Fibroblast of skin of back (primary cell): ENCODE results near the gene LRTM1. TPM values are rescaled to one million over a fixed set of nuclear protein-coding genes. Genes with fewer than 3 reads are reported as not detected.

ENCODE experiments used
- DNase-seq: peaks from one replicate; pipeline ENCODE4 v3.0.0-alpha.2; 2013
- polyA plus RNA-seq, 2 experiments: library from polyadenylated mRNA; unstranded; fragments of 120-200 nt; gene quantifications; one replicate each; pipeline ENCODE4 v1.2.1, GENCODE V29; 2013; ENCODE audit not compliant: insufficient read length in 2 of 2

The LRTM1 gene
- 0.18 TPM for polyA plus RNA-seq (2013, experiment 1 of 2; ENCODE audit: insufficient read length)
- 0.29 TPM for polyA plus RNA-seq (2013, experiment 2 of 2; ENCODE audit: insufficient read length)

GRCh38 chr3:54928046-54928770 lies at the start of gene LRTM1:
TSS of gene LRTM1 (minus strand) at chr3:54928059. CDS start at chr3:54927911, 148 bp downstream.
- DNase-seq = no peak

DNA sequence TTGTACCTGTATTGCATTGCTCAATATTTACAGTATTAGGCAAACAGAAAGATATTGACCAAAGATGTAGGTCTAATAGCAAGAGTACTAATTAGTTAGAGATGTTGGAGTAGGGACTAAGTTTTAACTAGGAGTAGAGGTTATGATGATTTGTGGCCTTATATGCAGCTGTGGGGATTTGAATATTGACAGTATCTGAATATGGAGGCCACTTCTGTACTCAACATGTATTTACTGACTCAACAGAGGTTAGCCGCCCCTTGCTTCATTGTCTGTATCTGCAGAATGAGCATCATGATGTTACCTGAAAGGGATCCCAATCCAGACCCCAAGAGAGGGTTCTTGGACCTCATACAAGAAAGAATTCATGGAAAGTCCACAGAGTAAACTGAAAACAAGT lies 49.6 kb upstream of the LRTM1 start:
- DNase-seq = no peak

GRCh38 chr3:54970895-54971294 lies 43.0 kb upstream of the LRTM1 start:
- DNase-seq = peak; percentile 72

- DNase-seq = peak; percentile 31
Measured at GRCh38 chr3:54969652-54970051, 41.8 kb upstream of the LRTM1 start.

DNA sequence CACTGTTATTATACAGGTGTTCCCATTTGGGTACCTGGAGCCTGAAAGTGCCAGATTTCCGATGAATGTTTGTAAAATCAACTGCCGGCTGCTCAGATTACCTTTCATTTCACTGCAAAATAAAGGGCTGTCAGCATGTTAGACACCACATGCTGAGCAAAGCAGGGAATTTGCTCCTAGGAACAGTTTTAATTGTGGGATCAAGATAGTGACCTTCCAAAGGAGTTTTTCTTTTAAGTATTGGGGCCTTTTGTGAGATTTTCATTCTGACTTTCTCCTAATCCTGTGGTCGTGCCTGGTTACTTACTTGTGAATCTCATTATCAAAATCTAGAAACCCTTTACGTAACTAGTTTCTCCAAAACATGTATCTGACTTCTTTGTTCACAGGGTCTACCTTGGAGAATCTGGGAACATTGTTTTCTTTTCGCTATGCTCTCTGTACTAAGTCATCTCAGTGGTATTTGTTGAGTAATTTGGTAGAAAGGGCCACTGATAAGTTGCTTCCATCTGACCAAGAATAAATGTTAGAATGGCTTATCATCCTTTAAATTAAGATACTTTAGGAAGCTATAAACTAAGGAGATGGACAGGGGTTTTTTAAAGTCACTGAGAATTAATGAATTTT lies 40.8 kb upstream of the LRTM1 start:
- peak; percentile 90 for DNase-seq

DNA sequence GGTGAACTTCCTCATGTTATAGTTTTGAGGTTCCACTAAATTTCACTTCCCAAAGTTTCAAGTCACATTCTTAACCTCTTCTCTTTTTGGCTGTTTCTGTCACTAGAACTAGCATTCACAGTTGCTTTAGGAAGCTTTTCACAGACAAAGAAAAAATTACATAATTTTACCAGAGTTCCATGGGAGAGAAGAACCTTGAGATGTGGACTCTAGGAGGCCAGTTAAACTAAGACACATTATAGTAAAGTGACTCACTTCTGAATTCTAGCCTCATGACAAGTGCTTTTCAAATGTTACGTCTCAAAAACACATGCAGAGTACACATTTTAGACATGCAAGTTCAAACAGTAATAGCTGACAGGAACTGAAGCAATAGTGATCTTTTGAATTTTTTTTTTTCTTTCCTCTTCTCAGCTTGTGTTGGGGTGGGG lies 39.9 kb upstream of the LRTM1 start:
- peak; percentile 93 for DNase-seq

DNA sequence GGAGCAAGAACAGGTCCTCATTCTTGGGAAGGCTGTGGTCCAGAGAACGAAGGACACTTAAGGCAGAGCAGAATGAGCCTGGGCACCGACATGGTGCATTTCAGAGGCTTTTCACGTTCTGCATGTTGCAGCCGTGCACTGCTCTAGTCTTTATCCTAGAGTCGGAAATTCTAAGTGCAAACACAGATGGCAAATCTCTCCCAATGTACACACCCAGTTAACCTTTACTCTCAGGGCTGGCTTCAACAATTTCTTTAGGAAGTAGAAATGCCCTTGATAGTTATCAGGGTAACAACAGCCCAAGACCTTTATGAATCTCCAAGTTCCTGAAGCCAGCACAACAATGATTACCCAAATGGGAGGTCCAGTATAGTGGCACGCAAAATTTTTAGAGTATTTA lies 39.1 kb upstream of the LRTM1 start:
- DNase-seq = no peak

DNA sequence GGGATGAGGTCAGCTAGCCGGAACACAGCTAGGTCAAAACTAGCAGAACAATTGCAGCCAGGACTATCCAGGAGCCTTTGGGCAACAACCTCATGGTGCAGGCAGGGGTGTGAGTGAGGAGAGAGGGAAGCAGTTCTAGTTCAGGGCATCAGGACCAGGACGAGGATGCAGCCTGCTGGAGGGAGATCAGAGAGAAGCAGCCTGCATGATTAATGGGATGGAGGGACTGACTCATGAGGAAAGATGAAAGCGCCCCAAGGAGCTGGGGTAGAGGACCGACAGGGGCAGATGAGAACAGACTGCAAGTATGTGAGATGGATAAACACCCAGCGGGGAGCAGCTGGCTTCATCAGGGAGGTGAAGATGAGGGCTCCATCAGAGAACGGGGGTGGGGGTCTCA lies 37.9 kb upstream of the LRTM1 start:
- DNase-seq = peak; percentile 95

DNA sequence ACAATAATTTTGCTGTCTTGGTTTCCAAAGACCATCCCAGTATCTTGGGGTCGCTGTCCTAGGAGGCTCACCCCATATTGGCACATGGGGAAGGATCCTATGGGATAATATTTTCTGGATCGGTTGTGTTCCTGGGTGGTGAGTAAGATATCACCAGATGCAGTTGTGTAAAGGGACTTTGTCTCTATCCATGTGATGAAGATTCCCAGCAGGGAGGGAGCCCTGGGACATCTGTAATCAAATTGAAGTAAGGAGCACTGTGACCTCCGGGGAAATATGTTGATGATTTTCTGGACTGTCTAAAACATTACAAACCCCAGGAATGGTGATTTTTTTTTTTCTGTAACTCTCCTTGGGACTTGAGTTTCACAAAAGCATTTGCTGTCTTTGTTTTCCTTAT lies 36.2 kb upstream of the LRTM1 start:
- DNase-seq = no peak

DNA sequence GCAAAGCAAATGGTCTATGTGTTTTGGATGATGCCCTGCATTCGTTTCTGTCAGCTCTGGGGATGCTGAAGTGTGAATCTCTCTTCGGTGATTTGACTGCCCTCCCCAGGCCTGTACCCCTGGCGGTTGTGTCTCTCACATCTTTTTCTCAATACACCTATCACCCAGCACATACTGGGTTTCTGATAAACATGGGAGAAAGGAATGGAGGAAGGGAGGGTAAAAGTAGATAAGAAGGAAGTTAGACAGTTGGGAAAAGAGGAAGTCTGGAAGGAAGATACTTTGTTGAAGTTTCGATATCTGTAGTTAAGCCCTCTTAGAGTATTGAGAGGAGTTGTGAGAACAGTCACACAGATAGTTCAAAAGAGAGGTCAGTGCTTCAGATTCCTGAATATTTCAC lies 35.8 kb upstream of the LRTM1 start:
- no peak for DNase-seq

DNA sequence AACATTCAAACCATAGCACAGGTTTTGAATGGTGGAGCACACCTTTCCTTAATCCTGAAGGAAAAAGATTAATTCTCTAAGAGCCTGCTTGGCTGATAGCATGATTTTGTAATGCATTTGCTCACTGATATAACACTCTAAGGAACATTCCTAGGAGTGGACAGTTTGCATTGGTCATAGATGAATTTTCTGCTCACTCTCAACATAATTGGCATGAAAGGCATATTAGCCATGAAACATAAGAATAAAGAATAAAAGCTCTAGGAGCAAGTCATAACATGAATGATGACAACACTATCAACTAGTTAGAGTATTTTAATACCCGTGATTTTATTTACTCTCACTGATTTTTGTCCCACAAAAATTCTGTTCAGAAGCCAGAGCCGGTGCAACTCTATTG lies 34.3 kb upstream of the LRTM1 start:
- no peak for DNase-seq

GRCh38 chr3:54960701-54961100 lies 32.8 kb upstream of the LRTM1 start:
- DNase-seq = peak; percentile 81

GRCh38 chr3:54960082-54960481 lies 32.2 kb upstream of the LRTM1 start:
- peak; percentile 75 for DNase-seq

DNA sequence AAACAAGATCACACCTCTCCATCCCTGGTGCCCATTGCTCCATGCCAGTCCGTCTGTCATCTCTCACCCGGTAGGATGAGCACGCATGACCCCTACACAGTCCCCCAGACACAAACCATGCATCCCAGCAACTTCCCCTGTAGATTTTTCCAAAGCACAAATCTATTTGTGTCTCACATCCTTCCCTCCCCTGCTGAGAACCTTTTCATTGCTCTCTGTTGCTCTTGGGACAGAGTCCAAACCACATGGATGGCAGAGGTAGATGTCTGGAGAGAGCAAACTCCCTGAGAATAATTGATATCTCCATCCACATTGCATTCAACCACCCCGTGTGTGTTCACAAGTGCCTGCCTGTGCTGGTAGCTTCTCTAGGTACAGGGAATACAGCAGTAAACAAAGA lies 29.9 kb upstream of the LRTM1 start:
- peak; percentile 56 for DNase-seq

- DNase-seq = no peak
Measured at GRCh38 chr3:54955941-54956340, 28.1 kb upstream of the LRTM1 start.

- DNase-seq = no peak
Measured at GRCh38 chr3:54955496-54955895, 27.6 kb upstream of the LRTM1 start.

GRCh38 chr3:54954521-54954920 lies 26.7 kb upstream of the LRTM1 start:
- DNase-seq = peak; percentile 72

GRCh38 chr3:54954022-54954421 lies 26.2 kb upstream of the LRTM1 start:
- DNase-seq = peak; percentile 91

- DNase-seq = peak; percentile 91
Measured at GRCh38 chr3:54951405-54951804, 23.5 kb upstream of the LRTM1 start.

DNA sequence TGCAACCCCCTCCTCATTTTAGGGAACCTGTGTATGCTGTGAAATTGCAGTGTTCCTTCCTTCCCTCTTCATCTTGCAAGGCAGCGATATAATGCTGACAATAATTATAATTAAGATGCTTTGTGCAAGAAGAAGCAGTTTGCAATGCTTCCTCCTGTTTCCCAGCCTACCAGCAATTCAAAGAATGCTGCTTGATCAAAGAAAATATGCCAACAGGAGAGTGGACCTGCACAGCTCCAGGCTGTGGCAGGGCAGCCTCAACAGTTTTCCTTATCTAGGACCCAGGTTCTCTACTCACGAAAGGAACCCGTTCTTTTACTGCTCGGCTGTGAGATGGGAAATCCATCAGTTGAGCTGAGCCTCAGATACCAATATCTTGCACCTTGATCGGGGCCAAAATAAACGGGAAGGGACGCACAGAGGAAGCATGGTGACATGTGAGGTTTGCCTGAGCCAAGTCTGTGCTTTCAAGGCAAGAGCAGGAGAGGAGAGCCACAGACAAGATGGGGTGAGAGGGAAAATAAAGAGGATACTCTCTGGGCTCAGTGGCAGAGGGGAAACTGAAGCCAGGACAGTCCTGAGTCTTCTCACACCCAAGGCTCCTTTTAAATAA lies 22.6 kb upstream of the LRTM1 start:
- no peak for DNase-seq

GRCh38 chr3:54949491-54950044 lies 21.7 kb upstream of the LRTM1 start:
- no peak for DNase-seq

- no peak for DNase-seq
Measured at GRCh38 chr3:54941690-54942362, 14.0 kb upstream of the LRTM1 start.

DNA sequence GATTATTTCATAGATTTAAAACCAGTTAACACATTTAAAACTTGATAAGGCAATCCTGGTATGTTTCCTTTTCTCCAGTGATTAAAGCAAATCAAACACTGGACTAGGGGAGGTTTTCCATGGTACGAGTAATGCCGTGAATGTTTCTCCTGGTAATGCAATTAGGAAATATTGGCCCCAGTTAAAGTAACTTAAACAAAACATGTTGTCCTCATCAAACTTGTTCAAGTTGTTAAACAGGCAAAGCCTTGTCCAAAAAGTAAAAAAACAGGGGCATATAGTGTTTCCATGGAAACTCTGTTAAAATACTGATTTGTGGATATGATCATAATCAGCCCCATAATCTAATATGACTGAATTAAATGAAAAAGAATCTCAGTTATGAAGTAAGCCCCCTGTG lies 13.1 kb upstream of the LRTM1 start:
- DNase-seq = no peak
